EL (cell line): ENCODE data around the gene COL4A3.
"Not testable (repeated sequence)": the region's sequence is repeated elsewhere in the genome, so short reads cannot be mapped to it uniquely, and the experiment has no call there.

ENCODE experiments used
- DNase-seq: peaks from one replicate; pipeline ENCODE4 v3.0.0-alpha.2; 2016

Gene COL4A3

DNA sequence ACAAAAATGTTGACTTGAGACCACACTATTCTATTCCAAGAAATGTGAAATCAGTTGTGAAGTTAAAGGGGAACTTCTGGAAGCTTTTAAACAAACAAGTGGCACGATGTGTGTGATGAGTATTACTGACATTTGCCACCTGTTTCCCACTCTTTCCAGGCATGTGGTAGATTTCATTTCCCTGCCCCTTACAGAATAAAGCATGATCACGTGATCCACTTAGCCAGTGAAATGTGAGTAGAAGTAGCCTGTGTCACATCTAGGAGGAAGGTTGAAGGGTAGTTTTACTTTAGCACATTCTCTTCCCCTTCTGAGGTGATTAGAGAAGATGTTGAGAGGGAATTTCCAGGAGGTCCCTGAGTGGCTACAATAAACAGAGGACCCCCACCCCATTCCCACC, 4.3 kb upstream of the COL4A3 start:
- DNase-seq = no peak

DNA sequence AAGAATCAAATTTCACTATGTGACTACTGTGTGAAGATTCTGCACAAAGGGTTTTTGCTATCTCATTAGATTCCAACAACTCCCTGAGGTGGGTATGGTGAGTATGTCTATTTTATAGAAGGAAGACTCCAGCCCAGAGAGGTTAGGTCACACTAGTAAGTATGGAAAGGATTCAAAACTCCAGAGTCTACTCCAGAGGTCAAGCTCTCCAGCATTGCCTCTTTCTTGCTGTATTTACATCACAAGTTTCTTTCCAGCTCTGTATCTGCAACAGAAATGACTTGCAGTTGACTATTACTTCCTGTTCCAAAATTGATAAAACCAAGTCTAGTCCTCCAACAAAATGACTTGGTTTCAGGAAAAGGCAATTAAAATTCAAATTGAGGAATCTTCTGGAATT, 2.5 kb upstream of the COL4A3 start:
- DNase-seq = no peak

DNA sequence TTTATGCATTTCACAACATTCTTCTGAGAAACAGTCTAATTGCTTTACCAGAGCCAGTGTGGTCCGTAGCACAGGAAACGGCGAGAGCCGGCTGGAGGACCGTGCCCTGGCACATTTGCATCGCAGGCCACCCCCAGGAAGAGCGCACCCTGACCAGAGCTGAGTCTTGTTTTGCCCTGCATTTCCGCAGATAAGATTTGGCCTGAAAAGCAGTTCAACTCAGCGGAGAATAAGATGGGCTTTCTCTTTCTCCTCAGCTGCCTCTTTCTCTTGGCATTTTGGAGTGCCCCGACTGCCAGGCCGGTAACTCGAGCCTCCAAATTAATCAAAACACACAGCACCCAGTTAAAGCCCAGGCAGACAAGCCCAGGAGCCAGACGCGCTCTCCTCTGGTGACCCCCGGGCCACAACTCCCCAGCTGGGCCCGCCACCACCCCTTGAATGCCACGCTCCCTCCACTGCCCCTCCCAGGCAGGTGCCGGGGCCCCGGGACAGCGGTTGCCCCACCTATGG, 883 bp upstream of the COL4A3 start:
- DNase-seq = peak; percentile 27

DNA sequence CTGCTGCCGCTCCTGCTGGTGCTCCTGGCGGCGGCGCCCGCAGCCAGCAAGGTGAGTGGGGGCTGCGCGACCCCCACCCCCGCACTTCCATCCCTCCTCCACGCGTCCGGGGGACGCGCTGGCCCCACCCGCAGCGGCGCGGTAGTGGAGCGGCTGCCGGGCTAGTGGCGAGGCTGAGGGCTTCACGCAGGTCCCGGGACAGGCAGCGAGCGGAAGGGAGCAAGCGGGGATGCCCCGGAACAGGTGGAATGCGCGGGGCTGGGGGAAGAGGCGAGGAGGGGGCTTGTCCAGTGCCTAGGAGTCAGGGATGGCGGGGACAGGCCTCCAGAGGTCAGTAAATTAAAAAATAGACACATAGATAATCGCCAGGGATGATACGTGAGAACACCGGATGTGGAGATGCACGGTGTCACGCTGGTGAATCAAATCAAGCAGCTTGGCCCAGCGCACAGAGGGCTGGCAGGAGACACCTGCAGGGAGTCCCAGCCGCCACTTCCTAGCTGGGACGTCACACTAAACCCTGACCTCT, 403 bp downstream of the COL4A3 start:
- peak; percentile 17 for DNase-seq

DNA sequence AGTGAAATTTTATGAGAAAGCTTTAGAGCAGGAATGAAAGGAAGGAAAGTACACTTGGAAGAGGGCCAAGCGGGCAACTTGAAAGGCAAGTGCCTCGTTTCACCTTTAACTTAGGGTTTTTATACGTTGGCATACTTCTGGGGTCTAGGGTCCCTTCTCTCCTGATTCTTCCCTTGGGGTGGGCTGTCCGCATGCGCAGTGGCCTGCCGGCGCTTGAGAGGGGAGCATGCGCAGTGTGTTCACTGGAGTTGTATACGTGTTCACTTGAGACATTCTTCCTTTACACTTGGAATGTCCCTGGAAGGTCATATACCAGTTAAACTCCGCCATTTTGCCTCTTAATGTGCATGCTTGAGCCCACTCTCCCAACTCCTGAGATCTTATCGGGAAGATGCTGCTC, 7.4 kb downstream of the COL4A3 start:
- not testable (repeated sequence) for DNase-seq

DNA sequence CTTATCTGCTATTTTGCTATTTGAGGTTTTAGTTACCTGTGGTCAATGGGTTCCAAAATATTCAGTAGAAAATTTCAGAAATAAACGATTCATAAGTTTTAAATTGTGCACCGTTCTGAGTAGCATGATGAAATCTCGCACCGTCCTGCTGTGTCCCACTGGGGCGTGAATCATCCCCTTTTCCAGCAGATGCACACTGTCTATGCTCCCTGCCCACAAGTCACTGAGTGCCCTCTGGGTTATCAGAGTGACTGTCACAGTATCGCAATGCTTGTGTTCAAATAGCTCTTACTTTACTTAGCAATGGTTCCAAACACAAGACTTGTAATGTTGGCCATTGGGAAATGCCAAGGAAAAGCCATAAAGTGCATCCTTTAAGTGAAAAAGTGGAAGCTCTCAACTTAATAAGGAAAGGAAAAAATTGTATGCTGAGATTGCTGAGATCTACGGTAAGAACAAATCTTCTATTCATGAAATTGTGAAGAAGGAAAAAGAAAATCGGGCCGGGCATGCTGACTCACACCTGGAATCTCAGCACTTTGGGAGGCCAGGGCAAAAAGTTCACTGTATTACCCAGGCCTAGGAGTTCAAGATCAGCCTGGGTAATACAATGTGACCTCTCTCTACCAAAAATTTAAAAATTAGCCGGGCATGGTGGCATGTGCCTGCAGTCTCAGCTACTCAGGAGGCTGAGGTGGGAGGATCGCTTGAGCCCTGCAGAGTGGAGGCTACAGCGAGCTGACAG, 13.3 kb downstream of the COL4A3 start:
- DNase-seq = no peak

DNA sequence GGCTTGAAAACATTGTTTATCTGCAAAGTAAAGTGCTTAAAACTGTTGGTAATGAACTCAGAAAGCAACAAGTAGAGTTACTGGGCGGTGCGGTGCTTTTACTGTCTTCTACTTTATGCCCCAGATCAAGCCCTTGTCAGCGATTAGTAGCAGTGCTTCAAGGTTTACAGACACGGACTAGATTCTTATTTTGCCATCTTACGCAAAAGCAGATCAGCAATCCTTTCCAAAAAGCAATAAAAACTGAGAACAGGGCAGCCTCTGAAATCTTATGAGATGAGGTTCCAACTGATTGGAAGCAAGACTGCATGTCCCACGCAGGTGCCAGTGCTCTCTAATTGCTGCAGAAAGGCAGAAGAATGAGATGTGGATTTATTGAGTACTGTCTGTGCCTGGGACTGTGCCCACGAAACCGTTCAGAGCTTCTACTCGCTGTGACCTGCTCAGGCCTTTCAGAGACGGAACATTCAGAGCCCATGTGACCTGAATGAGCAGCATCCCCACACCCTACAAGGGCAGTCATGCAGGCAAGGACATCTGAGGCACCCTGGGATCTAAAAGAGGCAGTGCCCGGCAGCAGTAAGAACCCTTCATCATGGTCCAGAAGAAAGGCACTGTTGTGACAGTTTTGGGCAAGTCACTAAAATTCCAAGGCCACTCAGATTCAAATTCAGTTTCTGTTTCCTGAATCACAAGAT, 15.7 kb downstream of the COL4A3 start:
- DNase-seq = no peak

DNA sequence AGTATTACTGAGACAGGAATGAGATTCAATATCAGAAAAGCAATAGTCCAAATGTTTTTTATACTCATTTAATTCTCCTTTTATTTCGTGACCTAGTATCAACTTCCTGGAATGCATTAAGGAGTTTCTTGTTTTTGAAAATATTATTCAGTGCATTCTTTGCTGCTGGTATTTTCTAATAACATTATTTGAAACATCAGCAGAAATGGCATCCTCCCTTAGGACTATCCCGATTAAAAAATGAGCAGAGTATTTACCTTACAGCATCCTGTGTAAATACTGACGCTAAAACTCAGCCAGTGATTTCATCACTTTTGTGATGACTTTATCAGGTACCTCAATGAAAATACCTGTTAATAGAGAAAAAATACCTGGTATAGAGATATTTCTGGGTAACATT, 16.3 kb downstream of the COL4A3 start:
- no peak for DNase-seq

DNA sequence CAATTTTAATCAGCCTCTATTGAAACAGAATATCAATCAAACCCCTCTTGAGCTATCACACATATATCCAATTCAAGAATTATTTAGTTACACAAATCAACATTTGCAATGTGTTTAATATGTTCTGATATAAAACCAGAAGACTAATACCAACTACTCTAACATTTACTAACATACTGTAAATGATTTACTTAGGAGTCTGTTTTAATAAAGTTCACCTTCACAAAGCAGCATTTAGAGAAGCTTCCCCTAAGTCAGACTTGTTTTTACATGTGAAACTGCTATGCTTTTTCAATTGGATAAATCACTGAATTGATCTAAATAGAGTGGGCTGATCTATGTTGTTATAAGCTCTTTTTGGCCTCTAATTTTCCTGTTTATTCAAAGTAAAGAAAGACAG, 18.3 kb downstream of the COL4A3 start:
- DNase-seq = no peak

DNA sequence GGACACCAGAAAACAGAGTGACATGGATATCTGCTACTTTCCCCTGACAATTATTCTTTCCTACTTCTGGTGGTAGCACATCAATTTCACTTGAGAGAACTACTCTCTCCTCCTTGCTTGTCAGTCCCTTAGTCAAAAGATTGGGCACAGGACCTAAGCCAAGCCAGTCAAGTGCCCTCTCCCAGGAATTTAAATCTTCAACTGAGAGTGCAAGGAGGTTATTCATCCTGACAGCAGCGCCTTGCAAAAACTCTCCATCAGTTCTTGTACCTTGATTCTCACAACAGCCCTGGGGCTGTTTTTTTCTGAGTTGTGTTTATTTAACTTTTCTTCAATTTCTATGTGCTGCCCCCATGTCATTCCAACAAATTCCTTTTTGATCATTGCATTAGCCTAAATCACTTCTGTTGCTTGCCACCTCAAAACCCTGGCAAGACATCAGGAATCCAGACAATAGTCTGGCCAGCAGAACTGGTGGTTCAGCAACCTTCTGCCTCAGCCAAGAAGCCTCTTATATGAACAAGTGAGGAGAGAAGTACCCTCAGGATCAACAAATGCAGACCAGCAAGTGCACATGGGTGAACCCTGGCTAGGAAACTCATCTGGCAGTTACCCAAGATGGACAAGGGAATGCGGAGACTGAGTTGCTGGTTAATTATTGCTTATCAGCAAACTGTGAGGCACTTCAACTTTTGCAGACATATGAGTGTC, 19.4 kb downstream of the COL4A3 start:
- peak; percentile 44 for DNase-seq

DNA sequence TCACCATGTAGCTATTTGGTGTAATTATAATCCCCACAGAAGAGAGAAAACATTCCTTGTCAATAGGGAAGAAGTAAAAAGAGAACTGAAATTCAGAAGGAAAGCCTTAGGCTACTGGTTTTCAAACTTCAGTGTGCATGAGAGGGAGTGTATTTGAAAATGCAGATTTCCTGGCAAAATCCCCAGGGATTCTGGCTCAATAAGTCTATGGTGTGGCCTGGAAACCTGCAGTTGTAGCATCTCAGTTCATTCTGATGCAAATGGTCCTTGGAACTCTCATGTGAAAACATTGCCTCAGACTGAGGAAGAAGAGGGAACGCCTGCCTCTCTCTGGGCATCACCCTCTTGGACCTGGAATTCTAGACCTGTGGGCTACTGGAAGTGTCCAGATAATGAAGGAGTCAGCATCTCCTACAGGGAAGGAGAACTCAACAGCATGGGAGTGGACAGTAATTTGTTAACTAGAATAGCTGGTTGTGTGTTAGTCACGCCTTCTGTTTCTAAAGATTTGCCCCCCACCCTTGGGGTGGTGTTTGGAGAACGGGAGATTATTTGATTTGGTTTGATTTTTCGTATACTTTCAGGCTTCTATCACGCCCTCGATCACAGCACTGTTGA, 21.3 kb downstream of the COL4A3 start:
- DNase-seq = no peak

DNA sequence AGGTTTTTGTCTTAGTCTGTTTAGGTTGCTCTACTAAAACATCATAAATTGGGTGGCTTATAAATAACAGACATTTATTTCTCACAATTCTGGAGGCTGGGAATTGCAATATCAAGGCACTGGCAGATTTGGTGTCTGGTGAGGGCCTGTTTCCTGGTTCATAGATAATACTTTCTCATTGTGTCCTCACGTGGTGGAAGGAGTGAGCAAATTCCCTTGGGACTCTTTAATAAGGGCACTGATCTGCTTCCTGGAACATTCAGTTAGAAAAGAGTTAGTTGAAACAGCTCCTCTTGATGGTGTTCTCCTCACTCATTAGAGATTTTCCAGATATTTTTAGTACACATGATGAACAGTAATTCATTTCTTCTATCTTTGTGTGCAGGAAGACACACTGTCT, 22.3 kb downstream of the COL4A3 start:
- DNase-seq = no peak

DNA sequence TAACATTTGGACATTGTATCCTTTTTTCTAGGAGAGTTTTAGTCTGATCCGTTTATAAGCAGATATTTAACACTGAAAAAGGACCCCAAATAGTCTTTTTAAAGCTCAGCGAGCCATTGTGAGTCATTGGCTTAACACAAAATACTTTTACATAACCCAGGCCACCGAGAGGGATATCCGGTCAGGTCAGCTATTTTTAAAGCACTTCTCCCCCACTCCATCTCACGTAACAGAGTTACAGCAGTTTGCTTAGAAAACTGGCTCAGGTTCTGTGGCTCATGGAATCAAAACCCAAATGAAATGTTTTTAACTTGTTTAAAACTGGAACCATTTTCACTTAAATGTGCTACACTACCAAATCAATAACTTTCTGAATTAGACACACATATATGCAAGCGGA, 23.9 kb downstream of the COL4A3 start:
- peak; percentile 66 for DNase-seq

DNA sequence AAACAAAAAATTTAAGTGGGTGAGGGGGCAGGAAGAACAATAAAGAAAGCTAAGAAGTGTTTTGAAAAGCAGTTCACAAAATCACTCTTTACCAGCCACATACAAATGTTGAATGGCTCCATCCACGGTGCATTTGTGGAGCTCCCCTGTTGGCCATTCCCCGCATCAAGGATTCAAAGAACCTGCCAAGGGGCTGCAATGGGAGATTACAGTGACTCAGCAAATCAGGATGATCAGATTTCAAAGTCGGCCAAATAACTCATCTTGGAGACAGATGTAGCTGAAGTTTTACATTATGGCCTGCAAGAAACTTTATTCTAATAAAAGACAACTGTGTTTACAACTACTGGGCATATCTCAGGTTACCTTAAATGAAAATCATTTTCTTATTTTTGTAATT, 26.9 kb downstream of the COL4A3 start:
- peak; percentile 43 for DNase-seq

DNA sequence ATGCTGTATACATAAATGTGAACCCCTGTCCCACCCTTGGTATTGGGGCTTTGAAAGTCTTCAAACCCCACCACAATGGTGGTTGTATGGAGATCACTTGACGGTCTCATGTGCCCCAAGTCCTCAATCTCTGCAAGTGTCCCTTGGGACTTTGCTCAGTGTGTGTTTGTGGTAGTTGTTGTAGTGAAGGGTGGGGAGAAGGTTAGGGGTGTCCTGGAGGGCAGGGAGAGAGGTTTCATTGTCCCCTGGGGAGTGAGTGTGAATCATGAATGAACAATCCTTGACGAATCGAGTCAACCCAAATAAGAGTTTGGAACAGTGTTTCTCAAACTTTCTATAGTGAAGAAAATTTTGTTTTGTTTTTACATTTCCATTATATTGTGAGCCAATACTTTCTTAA, 28.1 kb downstream of the COL4A3 start:
- no peak for DNase-seq

DNA sequence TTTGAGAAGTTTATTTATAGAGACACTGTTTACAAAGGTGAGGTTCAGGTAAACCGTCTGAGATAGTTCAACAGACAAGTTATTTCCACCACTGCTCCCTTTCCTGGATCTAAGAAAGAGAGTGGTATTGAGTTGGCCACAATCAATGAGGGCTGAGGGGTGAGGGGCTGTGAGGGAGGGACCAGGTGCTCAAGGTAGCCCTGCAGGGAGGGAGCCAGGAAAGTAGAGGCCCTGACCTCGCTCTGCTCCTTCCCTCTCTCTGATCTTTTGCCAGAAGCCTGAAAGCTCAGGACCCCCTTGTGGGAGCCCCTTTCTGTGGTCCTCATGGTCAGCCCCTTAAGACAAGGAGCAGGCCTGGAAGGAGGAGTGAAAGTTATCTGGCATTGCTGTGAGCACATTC, 29.8 kb downstream of the COL4A3 start:
- DNase-seq = no peak

DNA sequence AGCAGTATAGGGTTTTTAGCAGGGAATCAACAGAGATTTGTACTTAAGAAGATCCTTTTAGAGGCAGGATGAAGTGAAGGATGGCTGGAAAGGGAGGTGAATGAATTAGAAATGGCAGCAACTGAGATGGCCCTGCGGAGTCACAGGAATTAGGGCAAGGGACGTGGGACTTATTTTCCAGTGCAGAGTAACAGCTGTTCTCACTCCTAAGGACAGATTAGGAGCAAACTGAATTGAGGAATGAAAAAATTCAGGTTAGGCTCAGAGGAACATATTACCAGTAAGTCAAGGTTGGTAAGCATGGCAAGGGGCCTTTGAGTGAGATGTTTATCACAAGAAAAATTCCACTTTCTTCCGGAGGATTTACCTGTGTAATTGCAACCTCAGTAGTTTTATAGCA, 34.4 kb downstream of the COL4A3 start:
- no peak for DNase-seq

DNA sequence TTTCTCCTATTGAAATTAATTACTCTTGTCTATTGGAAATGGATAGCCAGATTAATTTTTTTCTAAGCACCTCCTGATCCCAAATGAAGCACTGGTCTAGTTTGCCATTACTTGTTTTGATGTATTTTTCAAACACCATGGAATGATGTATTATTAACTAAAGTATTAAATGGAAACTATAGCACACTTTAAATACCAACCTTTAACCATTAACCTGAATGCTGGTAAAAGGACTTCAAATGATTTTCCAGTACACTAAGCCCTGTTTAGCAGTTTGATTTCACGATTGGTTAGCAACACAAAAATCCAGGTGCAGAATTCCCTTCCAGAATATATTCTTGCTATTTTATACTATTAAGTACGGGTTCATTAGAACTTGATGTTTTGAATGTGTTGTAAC, 37.3 kb downstream of the COL4A3 start:
- no peak for DNase-seq

DNA sequence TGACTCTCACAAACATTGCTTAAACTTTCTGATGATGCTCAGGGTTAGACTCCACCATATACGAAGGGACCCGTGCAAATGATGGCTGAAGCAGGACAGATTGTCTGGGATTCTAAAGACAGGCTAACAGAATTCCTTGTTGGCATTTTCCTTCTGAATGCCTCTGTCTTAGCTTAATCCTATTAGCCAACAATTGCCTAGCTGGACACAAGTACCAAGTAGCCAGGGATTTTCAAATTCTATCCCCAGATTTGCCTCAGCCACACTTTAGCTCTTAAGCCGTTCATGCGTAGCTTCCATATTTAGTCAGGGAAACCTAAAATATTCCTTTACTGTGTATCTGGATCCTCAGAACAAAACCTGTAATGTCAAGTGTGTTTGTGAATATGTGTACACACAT, 40.0 kb downstream of the COL4A3 start:
- no peak for DNase-seq

DNA sequence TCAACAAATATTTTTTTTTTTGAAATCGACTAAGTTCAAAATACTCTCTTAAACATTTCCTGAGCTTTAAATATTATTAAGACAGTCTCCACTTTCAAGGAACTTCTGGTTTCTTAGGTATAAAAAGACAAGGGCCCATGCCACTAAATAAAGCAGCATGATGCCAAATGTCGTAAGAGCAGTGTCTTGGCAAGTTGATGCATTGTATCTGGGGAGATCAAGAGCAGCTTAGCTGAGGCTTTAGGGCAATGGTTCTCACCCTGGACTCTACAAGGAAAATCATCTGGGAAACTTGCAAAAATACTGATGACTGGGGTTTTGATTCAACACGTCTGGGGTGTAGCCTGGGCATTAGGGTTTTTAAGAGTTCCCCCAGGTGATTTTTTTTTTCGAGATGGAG, 41.3 kb downstream of the COL4A3 start:
- no peak for DNase-seq

DNA sequence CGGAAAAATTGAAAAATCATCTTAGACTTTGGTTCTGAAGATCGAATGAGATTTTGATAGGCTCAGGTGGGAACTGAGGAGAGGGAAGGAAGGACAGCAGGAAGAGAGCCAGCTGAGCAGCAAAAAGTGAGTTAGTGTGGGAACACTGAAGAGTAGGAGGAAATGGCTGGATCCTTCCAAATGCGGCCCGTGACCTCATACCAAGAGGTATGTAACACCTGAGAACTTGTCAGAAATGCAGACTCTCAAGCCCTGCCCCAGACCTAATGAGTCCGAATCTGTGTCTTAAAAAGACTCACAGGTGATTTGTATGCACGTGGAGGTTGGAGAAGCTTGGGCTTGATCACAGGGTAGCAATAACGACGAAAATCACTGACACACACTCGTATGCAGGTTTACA, 42.0 kb downstream of the COL4A3 start:
- no peak for DNase-seq

DNA sequence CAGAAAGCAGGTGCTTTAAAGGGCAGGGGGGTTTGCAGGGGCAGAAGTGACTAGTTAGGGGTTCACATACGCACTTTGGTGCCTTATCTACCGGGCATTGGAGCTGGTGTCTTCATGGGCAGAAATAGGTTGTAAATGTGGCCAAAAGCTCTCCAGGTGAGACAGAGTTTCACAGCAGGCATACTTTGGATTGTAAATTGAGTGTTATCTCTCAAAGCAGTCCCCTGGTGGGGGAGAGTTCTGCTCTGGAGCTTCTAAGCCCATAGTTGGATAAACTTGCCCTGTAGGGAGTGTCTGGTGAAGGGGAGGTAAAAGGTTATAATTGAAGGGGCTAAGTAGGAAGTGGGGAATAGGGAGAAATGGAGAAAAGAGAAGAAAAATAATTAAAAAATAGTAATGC, 43.1 kb downstream of the COL4A3 start:
- DNase-seq = no peak

DNA sequence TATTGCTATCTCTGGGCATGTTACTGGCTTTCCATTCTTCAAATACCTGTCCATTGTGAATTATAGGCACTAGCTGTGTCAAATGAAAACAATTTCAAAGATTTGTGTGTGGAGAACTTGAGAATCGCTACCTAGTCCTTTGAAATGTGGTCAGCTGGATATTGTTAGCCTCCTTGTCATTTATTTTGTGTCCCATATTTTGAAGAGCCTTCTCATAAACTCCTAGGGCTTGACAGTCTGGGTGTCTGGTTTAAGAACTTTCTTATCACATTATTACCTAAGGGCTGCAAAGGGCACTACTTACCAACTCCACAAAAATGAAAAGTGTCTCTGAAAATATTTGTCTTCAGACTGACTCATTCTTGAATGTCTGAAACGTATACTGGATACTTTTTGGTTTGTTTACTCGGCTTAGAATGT, 50.2 kb downstream of the COL4A3 start:
- DNase-seq = peak; percentile 16
